Fibroblast of lung (primary cell): ENCODE data around the gene ACVR1B. TPM values are rescaled to one million over a fixed set of nuclear protein-coding genes. Genes with fewer than 3 reads are reported as not detected.

Source experiments
- DNase-seq, 2 donors: peaks; one replicate each; pipeline versions ENCODE4 v3.0.0 to v3.0.0-alpha.2; 2010; ENCODE audit warnings: low read depth in 2 of 2
- H2AFZ ChIP-seq: 2 replicates; pipeline ENCODE4 v1.5.1; 2012; ENCODE audit warnings: low read length, control low read depth, inconsistent platforms
- H3K27ac ChIP-seq: 2 replicates; pipeline ENCODE4 v1.5.1; 2011; ENCODE audit warnings: low read length, control low read depth; ENCODE audit not compliant: insufficient read depth
- H3K27me3 ChIP-seq: 2 replicates; pipeline ENCODE4 v1.5.1; 2011; ENCODE audit warnings: mild to moderate bottlenecking, low read length; ENCODE audit not compliant: control insufficient read depth, insufficient read depth
- H3K36me3 ChIP-seq: 2 replicates; pipeline ENCODE4 v1.5.1; 2011; ENCODE audit warnings: low read length; ENCODE audit not compliant: control insufficient read depth, insufficient read depth
- H3K4me1 ChIP-seq: 2 replicates; pipeline ENCODE4 v1.5.1; 2011; ENCODE audit warnings: low read length; ENCODE audit not compliant: control insufficient read depth, insufficient read depth; ENCODE audit errors: extremely low read depth
- H3K4me2 ChIP-seq: 2 replicates; pipeline ENCODE4 v1.5.1; 2011; ENCODE audit warnings: low read length, control low read depth; ENCODE audit not compliant: insufficient read depth; ENCODE audit errors: extremely low read depth
- H3K4me3 ChIP-seq, 4 experiments: fragments of 200-600 bp in 1 of 4; sonication (generic) in 1 of 4; replicated peaks in 1 of 4; 2 replicates each; pipeline ENCODE4 v1.5.1; 2011 to 2016; ENCODE audit warnings: low read length in 4 of 4, low read depth in 3 of 4, mild to moderate bottlenecking in 3 of 4, control low read depth in 2 of 4, inconsistent platforms in 1 of 4, mixed read lengths in 1 of 4; ENCODE audit not compliant: insufficient read depth in 1 of 4; ENCODE audit errors: control extremely low read depth in 1 of 4
- H3K79me2 ChIP-seq: 2 replicates; pipeline ENCODE4 v1.5.1; 2012; ENCODE audit warnings: mild to moderate bottlenecking, low read length, inconsistent platforms; ENCODE audit not compliant: control insufficient read depth, insufficient read depth
- H3K9ac ChIP-seq: 2 replicates; pipeline ENCODE4 v1.5.1; 2011; ENCODE audit warnings: mild to moderate bottlenecking, low read length, control low read depth; ENCODE audit not compliant: insufficient read depth
- H3K9me3 ChIP-seq: 2 replicates; pipeline ENCODE4 v1.5.1; 2012; ENCODE audit warnings: low read depth, low read length; ENCODE audit not compliant: control insufficient read depth, insufficient read depth
- H4K20me1 ChIP-seq: 2 replicates; pipeline ENCODE4 v1.5.1; 2011; ENCODE audit warnings: low read length; ENCODE audit not compliant: control insufficient read depth, insufficient read depth; ENCODE audit errors: extremely low read depth
- CTCF ChIP-seq, 2 donors: IDR thresholded peaks in 1 of 2; conservative IDR thresholded peaks in 1 of 2; 1 replicate in 1 of 2; 2 replicates in 1 of 2; pipeline ENCODE4 v1.5.1; 2011 to 2012; ENCODE audit warnings: low read length in 2 of 2, control low read depth in 1 of 2, inconsistent platforms in 1 of 2, low read depth in 1 of 2, mild to moderate bottlenecking in 1 of 2
- EZH2 ChIP-seq: IDR thresholded peaks from 2 replicates; pipeline ENCODE4 v1.5.1; 2012; ENCODE audit warnings: low read length, control low read depth, mild to moderate bottlenecking; ENCODE audit errors: missing control alignments
- polyA minus RNA-seq: library from RNA; depleted of rRNA, polyadenylated mRNA; stranded (reverse); fragments of >200 nt; gene quantifications from 2 replicates; pipeline ENCODE4 v1.2.3, GENCODE V29; 2011; ENCODE audit warnings: low replicate concordance
- polyA plus RNA-seq, 2 donors: library from polyadenylated mRNA; depleted of rRNA in 1 of 2; stranded (reverse) in 1 of 2; unstranded in 1 of 2; fragments of >200 nt; gene quantifications; 2 replicates each; pipeline ENCODE4 v1.2.1, GENCODE V29; 2011 to 2012; ENCODE audit warnings: missing spikeins in 1 of 2
- total RNA-seq: library from RNA; depleted of rRNA; stranded (reverse); fragments of >200 nt; gene quantifications from 2 replicates; pipeline ENCODE4 v1.2.1, GENCODE V29; 2014

The ACVR1B gene
- 11.3 and 12.4 TPM in 2 replicates for total RNA-seq
- polyA plus RNA-seq: 13.0 and 13.6 TPM in 2 replicates
- polyA plus RNA-seq (2012): 10.5 and 10.6 TPM in 2 replicates
- 14.5 and 30.9 TPM in 2 replicates for polyA minus RNA-seq

GRCh38 chr12:51951199-51951842 lies at the start of gene ACVR1B:
ACVR1B (plus strand) TSS chr12:51951699; CDS start chr12:51951744, 45 bp downstream.
- H3K9me3 ChIP-seq: no peaks in the 10 kb centered on the region
- peak within 1 kb of the TSS; percentile 65 for H3K27ac ChIP-seq
- no peak for TF ChIP-seq CTCF (conservative IDR thresholded peaks at IDR 0.05 in 1 of 2, IDR thresholded peaks at IDR 0.05 in 1 of 2; ENCODE audit: low read depth in 1 of 2, low read length in 2 of 2)
- H3K4me3 ChIP-seq: peak within 1 kb of the TSS; percentile 85 to 91 (median 88)
- H4K20me1 ChIP-seq: no peaks in the 10 kb centered on the region
- peak; percentile 85 for DNase-seq
- peaks cover 6% of the 10 kb centered on the region for H3K4me1 ChIP-seq
- H3K4me2 ChIP-seq: peak within 1 kb of the TSS; percentile 98
- H3K79me2 ChIP-seq: peaks cover 19% of the 10 kb centered on the region
- H3K36me3 ChIP-seq: no peaks in the 10 kb centered on the region
- H2AFZ ChIP-seq: peak within 1 kb of the TSS; percentile 93
- peaks cover 13% of the 10 kb centered on the region for H3K27me3 ChIP-seq
- H3K9ac ChIP-seq: peak within 1 kb of the TSS; percentile 84

- H4K20me1 ChIP-seq: no peaks in the 10 kb centered on the region
- H3K4me3 ChIP-seq: no peak overlapping the region
- no peaks in the 10 kb centered on the region for H3K27me3 ChIP-seq
- no peak overlapping the region for H3K27ac ChIP-seq
- H3K4me1 ChIP-seq: peaks cover 10% of the 10 kb centered on the region
- H3K9me3 ChIP-seq: no peaks in the 10 kb centered on the region
- no peak overlapping the region for H3K4me2 ChIP-seq
- no peak for DNase-seq
- H3K36me3 ChIP-seq: no peaks in the 10 kb centered on the region
- TF ChIP-seq CTCF (conservative IDR thresholded peaks at IDR 0.05 in 1 of 2, IDR thresholded peaks at IDR 0.05 in 1 of 2; ENCODE audit: low read depth in 1 of 2, low read length in 2 of 2): no peak
- no peak for TF ChIP-seq EZH2
- no peak overlapping the region for H2AFZ ChIP-seq
- H3K79me2 ChIP-seq: no peaks in the 10 kb centered on the region
- H3K9ac ChIP-seq: no peak overlapping the region
Observed at GRCh38 chr12:51901881-51902280, 49.6 kb upstream of the ACVR1B start.

GRCh38 chr12:51904951-51905470 lies 46.5 kb upstream of the ACVR1B start:
- DNase-seq: peak in 1 of 2 donors; percentile 77
- Histone ChIP-seq H3K27me3 (no peaks in the 10 kb centered on the region), H3K79me2 (no peaks in the 10 kb centered on the region), H3K9ac (peak overlapping the region; percentile 57), H3K4me1 (peaks cover 12% of the 10 kb centered on the region), H3K4me3 (no peak overlapping the region), H3K9me3 (no peaks in the 10 kb centered on the region), H2AFZ (peak overlapping the region; percentile 22), H3K36me3 (no peaks in the 10 kb centered on the region), H3K4me2 (peak overlapping the region; percentile 66), H3K27ac (peak overlapping the region; percentile 89), H4K20me1 (no peaks in the 10 kb centered on the region)
- TF ChIP-seq CTCF (conservative IDR thresholded peaks at IDR 0.05 in 1 of 2, IDR thresholded peaks at IDR 0.05 in 1 of 2; ENCODE audit: low read depth in 1 of 2, low read length in 2 of 2): no peak
- TF ChIP-seq EZH2: no peak
